Kidney epithelial cell (primary cell): ENCODE measurements around the gene CISD1. TPM values are rescaled to one million over a fixed set of nuclear protein-coding genes. Genes with fewer than 3 reads are reported as not detected.

ENCODE experiments used
- DNase-seq: peaks from one replicate; pipeline ENCODE4 v3.0.0-alpha.2; 2010; ENCODE audit warnings: low read depth
- H3K27me3 ChIP-seq: 2 replicates; pipeline ENCODE4 v1.6.0; 2011; ENCODE audit warnings: low read length; ENCODE audit not compliant: control insufficient read depth, insufficient read depth
- H3K36me3 ChIP-seq: 2 replicates; pipeline ENCODE4 v1.5.1; 2011; ENCODE audit warnings: low read length; ENCODE audit not compliant: control insufficient read depth, insufficient read depth
- H3K4me3 ChIP-seq: 2 replicates; pipeline ENCODE4 v1.5.1; 2011; ENCODE audit warnings: low read depth, mild to moderate bottlenecking, control low read depth, low read length
- CTCF ChIP-seq: IDR thresholded peaks from 2 replicates; pipeline ENCODE4 v1.5.1; 2011; ENCODE audit warnings: mild to moderate bottlenecking, moderate library complexity, low read length, control low read depth, inconsistent platforms; ENCODE audit not compliant: insufficient read depth, poor library complexity, severe bottlenecking
- total RNA-seq: library from RNA; depleted of rRNA; stranded (reverse); fragments of >200 nt; gene quantifications from 2 replicates; pipeline ENCODE4 v1.2.3, GENCODE V29; 2015

CISD1 gene
- total RNA-seq, 1 donor from 2014 or later: 17.0 TPM

GRCh38 chr10:58316874-58317273 lies 47.9 kb downstream of the CISD1 start:
- Histone ChIP-seq H3K27me3 (no peaks in the 10 kb centered on the region), H3K36me3 (no peaks in the 10 kb centered on the region), H3K4me3 (no peak overlapping the region)
- TF ChIP-seq CTCF: no peak
- DNase-seq: no peak

- no peak for DNase-seq
- no peaks in the 10 kb centered on the region for H3K27me3 ChIP-seq
- H3K4me3 ChIP-seq: no peak overlapping the region
- no peaks in the 10 kb centered on the region for H3K36me3 ChIP-seq
- no peak for TF ChIP-seq CTCF
Measured at GRCh38 chr10:58318346-58318745, 49.4 kb downstream of the CISD1 start.

DNA sequence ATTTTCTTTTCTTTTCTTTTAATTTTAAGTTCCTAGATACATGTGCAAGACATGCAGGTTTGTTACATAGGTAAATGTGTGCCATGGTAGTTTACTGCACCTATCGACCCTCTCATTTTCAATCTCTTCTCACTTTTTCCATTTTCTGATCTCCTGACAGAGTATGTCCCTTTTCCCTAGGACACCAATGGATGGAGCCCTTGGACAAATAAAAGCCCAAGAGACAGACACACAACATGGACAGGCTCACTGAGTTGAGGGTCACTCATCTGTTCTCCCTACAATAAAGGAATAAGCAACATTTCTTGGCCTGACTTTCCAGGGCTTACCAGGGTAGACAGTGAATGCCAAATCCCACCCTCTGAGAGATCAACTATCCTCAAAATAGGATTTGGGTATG lies 50.6 kb downstream of the CISD1 start:
- Histone ChIP-seq H3K27me3 (no peaks in the 10 kb centered on the region), H3K4me3 (no peak overlapping the region), H3K36me3 (no peaks in the 10 kb centered on the region)
- no peak for DNase-seq
- TF ChIP-seq CTCF: no peak

DNA sequence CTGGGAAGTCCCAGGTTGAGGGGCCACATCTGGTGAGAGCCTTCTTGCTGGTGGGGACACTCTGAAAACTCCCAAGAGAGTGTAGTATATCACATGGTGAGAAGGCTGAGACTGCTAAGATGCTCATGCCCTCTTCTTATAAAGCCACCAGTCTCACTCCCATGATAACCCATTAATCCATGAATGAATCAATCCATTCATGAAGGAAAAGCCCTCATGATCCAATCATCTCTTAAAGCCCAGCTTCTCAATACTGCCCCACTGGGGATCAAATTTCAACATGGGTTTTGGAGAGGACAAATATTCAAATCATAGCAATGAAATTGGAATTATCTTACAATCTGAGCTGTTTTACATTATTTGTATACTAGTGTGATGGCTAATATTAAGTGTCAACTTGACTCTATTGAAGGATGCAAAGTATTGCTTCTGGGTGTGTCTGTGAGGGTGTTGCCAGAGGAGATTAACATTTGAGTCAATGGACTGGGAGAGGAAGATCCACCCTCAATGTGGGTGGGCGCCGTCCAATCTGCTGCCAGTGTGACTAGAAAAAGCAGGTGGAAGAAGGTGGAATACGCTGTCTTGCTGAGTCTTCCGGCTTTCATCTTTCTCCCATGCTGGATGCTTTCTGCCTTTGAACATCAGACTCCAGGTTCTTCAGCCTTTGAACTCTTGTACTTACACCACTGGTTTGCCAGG lies 51.5 kb downstream of the CISD1 start:
- H3K4me3 ChIP-seq: no peak overlapping the region
- no peaks in the 10 kb centered on the region for H3K36me3 ChIP-seq
- DNase-seq: no peak
- H3K27me3 ChIP-seq: no peaks in the 10 kb centered on the region
- TF ChIP-seq CTCF: no peak

- H3K4me3 ChIP-seq: no peak overlapping the region
- H3K27me3 ChIP-seq: no peaks in the 10 kb centered on the region
- no peak for TF ChIP-seq CTCF
- no peak for DNase-seq
- H3K36me3 ChIP-seq: no peaks in the 10 kb centered on the region
Measured at GRCh38 chr10:58322072-58322834, 53.3 kb downstream of the CISD1 start.

DNA sequence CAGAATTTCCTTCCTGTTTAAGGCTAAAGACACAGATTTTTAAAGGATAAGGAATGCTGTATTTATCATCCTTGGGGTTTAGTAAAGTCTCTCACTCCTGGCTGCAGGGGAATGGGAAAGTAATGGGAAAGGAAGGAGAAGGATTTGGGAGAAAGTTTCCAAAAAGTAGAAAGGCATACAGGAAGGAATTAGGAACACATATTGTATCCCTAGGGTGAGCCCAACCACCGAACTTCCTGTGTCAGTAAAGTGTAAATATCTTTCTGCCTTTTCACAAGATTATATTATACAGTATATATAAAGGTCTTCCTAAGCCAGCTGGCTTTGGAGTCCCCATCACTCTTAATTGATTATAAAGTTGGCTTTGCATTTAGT lies 53.9 kb downstream of the CISD1 start:
- Histone ChIP-seq H3K27me3 (no peaks in the 10 kb centered on the region), H3K4me3 (no peak overlapping the region), H3K36me3 (no peaks in the 10 kb centered on the region)
- no peak for TF ChIP-seq CTCF
- no peak for DNase-seq
